GM19372 (cell line): ENCODE data around the gene MYEOV.

ENCODE experiments used
- ATAC-seq: cut with Tn5 transposase; IDR thresholded peaks from one replicate; pipeline ENCODE4 v1.9.1; 2021; ENCODE audit warnings: mild to moderate bottlenecking, low read depth, moderate library complexity; ENCODE audit not compliant: unreplicated experiment

The MYEOV gene

GRCh38 chr11:69335007-69335780 lies 41.2 kb downstream of the MYEOV start:
- ATAC-seq, result no peak

- no peak for ATAC-seq
Observed at GRCh38 chr11:69335781-69336405, 41.9 kb downstream of the MYEOV start.

GRCh38 chr11:69337211-69337721 lies 43.3 kb downstream of the MYEOV start:
- peak; percentile 81 for ATAC-seq

- ATAC-seq, result no peak
Observed at GRCh38 chr11:69339041-69339733, 45.2 kb downstream of the MYEOV start.

GRCh38 chr11:69339983-69340565 lies 46.1 kb downstream of the MYEOV start:
- no peak for ATAC-seq

- ATAC-seq, result no peak
Observed at GRCh38 chr11:69342588-69343330, 48.8 kb downstream of the MYEOV start.

- no peak for ATAC-seq
Observed at GRCh38 chr11:69343401-69344321, 49.7 kb downstream of the MYEOV start.

GRCh38 chr11:69344570-69345145 lies 50.7 kb downstream of the MYEOV start:
- ATAC-seq, result no peak
